Measurements from ENCODE around the gene BNIPL. TPM values are rescaled to one million over a fixed set of nuclear protein-coding genes. Genes with fewer than 3 reads are reported as not detected.

BNIPL gene
- total RNA-seq, 4 donors from 2014 or later, result 0.24 to 0.55 TPM; not detected in 2

DNA sequence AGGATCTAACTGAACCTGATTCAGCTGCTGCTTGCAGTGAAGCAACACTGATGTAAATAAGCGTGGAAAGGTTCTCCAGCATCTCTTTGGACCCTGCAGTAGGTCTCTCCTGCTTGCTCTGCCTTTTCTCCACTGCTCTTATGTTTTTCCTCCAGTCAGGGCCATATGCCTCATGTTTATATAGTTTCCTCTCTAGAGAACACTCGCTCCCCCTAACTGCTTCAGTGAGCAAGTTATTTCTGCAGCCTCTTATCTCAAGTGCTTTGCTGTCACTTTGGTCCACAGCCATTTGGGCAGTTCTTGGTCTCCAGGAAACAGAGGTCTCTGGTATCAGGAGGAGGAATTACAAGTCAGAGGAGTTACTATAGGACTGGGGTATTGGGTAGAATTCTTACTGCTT is 22.9 kb upstream of the BNIPL start:
- Histone ChIP-seq H3K27ac (no peak overlapping the region), H3K4me3 (no peak overlapping the region), H3K27me3 (no peaks in the 10 kb centered on the region), H3K36me3 (no peaks in the 10 kb centered on the region), H3K4me1 (no peaks in the 10 kb centered on the region), H3K9me3 (no peaks in the 10 kb centered on the region)
- DNase-seq, result no peak
- intact Hi-C loops (cut with DNase I; ENCODE audit: low total_unique reads), result no loop called here
- TF ChIP-seq POLR2A (IDR thresholded peaks at IDR 0.05), result no peak
- TF ChIP-seq CTCF (IDR thresholded peaks at IDR 0.05), result no peak

GRCh38 chr1:151024540-151025146 is 11.7 kb upstream of the BNIPL start:
- Histone ChIP-seq H3K27me3 (no peaks in the 10 kb centered on the region), H3K36me3 (no peaks in the 10 kb centered on the region), H3K9me3 (no peaks in the 10 kb centered on the region), H3K4me1 (no peaks in the 10 kb centered on the region), H3K27ac (peak overlapping the region; percentile 37 to 60), H3K4me3 (no peak overlapping the region)
- peak; percentile 72 to 80 for DNase-seq
- intact Hi-C loops (cut with DNase I; ENCODE audit: low total_unique reads), result no loop called here
- TF ChIP-seq POLR2A (IDR thresholded peaks at IDR 0.05) (no peak), CTCF (IDR thresholded peaks at IDR 0.05) (peak; percentile 52 to 75 (median 68))

DNA sequence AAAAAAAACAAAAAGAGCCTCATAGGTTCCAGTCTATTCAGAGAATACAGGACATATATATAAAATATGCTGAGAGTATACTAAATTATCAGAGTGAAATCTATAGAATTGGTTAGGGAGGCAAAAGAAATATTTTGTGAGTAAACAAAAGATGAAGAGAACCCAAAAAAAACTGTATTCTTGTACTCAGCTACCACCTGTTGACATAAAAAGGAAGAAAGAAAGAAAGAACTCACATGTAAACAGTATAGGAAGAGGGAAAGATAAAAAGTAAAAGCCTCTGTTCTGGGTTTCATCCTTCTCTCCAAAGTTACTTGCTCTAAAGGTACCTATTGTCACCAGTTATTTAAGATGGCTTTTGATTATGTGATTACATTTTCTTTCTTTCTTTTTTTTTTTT is 9.9 kb upstream of the BNIPL start:
- Histone ChIP-seq H3K27me3 (no peaks in the 10 kb centered on the region), H3K4me1 (no peaks in the 10 kb centered on the region), H3K27ac (no peak overlapping the region), H3K36me3 (no peaks in the 10 kb centered on the region), H3K4me3 (no peak overlapping the region), H3K9me3 (no peaks in the 10 kb centered on the region)
- no peak for TF ChIP-seq CTCF (IDR thresholded peaks at IDR 0.05)
- TF ChIP-seq POLR2A (IDR thresholded peaks at IDR 0.05), result no peak
- intact Hi-C loops (cut with DNase I; ENCODE audit: low total_unique reads), result no loop called here
- DNase-seq, result no peak

DNA sequence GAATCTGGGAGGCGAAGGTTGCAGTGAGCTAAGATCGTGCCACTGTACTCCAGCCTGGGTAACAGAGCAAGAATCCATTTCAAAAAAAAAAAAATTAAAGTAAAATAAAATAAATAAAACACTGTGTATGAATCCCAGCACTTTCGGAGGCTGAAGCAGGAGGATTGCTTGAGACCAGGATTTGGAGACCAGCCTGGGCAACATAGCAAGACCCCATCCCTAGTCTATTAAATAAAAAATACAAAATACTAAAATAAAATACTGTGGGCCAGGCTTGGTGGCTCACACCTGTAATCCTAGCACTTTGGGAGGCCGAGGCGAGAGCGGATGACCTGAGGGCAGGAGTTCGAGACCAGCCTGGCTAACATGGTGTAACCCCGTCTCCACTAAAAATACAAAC is 4.2 kb upstream of the BNIPL start:
- DNase-seq, result no peak
- no peaks in the 10 kb centered on the region for H3K36me3 ChIP-seq

GRCh38 chr1:151035167-151035566 is 1.2 kb upstream of the BNIPL start:
- intact Hi-C loops (cut with DNase I; ENCODE audit: low total_unique reads), result no loop called here
- Histone ChIP-seq H3K27me3 (no peaks in the 10 kb centered on the region), H3K4me3 (no peak overlapping the region), H3K4me1 (no peaks in the 10 kb centered on the region), H3K9me3 (no peaks in the 10 kb centered on the region), H3K27ac (no peak overlapping the region), H3K36me3 (no peaks in the 10 kb centered on the region)
- TF ChIP-seq POLR2A (IDR thresholded peaks at IDR 0.05), result no peak
- no peak for TF ChIP-seq CTCF (IDR thresholded peaks at IDR 0.05)
- DNase-seq, result no peak

More for the DNA sequence above, 4.2 kb upstream of the BNIPL start:
- H3K4me1 ChIP-seq, result no peaks in the 10 kb centered on the region
- H3K27ac ChIP-seq, result no peak overlapping the region
- no peaks in the 10 kb centered on the region for H3K27me3 ChIP-seq
- no peaks in the 10 kb centered on the region for H3K9me3 ChIP-seq
- TF ChIP-seq CTCF (IDR thresholded peaks at IDR 0.05) (no peak), POLR2A (IDR thresholded peaks at IDR 0.05) (no peak)
- intact Hi-C loops (cut with DNase I; ENCODE audit: low total_unique reads), result no loop called here
- no peak overlapping the region for H3K4me3 ChIP-seq
